ACHN (cell line): Measurements from ENCODE around the gene NCCRP1.

Source experiments
- DNase-seq: peaks from one replicate; pipeline ENCODE4 v3.0.0-alpha.2; 2015
- in situ Hi-C: cut with HindIII; loops from 2 replicates; pipeline ENCODE4 v1.10.0; 2017; ENCODE audit warnings: low sequenced_read_pairs, low pct_ligation_motif_present, low pct_unique_long_range_greater_than_20kb

NCCRP1 gene

GRCh38 chr19:39196860-39197562, at the start of gene NCCRP1:
Gene NCCRP1 (plus strand): TSS chr19:39196964. CDS start chr19:39196983, 19 bp downstream.
- no peak for DNase-seq
- in situ Hi-C loops: no loop called here

- in situ Hi-C loops: no loop called here
- DNase-seq: no peak
Observed at GRCh38 chr19:39147480-39147879, 49.3 kb upstream of the NCCRP1 start.

GRCh38 chr19:39148939-39149529, 47.7 kb upstream of the NCCRP1 start:
- DNase-seq: peak; percentile 2
- in situ Hi-C loops: no loop called here

GRCh38 chr19:39150235-39150634, 46.5 kb upstream of the NCCRP1 start:
- in situ Hi-C loops: no loop called here
- DNase-seq: no peak

- DNase-seq: no peak
- in situ Hi-C loops: no loop called here
Observed at GRCh38 chr19:39150807-39151600, 45.8 kb upstream of the NCCRP1 start.

GRCh38 chr19:39152066-39152465, 44.7 kb upstream of the NCCRP1 start:
- in situ Hi-C loops: no loop called here
- no peak for DNase-seq

- no peak for DNase-seq
- in situ Hi-C loops: no loop called here
Observed at GRCh38 chr19:39154100-39154628, 42.6 kb upstream of the NCCRP1 start.

GRCh38 chr19:39154629-39155100, 42.1 kb upstream of the NCCRP1 start:
- DNase-seq: no peak
- in situ Hi-C loops: no loop called here

GRCh38 chr19:39155114-39155700, 41.6 kb upstream of the NCCRP1 start:
- in situ Hi-C loops: no loop called here
- no peak for DNase-seq

- in situ Hi-C loops: no loop called here
- no peak for DNase-seq
Observed at GRCh38 chr19:39155741-39156140, 41.0 kb upstream of the NCCRP1 start.

- no peak for DNase-seq
- in situ Hi-C loops: no loop called here
Observed at GRCh38 chr19:39156326-39157230, 40.2 kb upstream of the NCCRP1 start.

- no peak for DNase-seq
- in situ Hi-C loops: no loop called here
Observed at GRCh38 chr19:39157275-39157996, 39.3 kb upstream of the NCCRP1 start.

- in situ Hi-C loops: no loop called here
Observed at GRCh38 chr19:39157997-39158389, 38.8 kb upstream of the NCCRP1 start.

GRCh38 chr19:39158646-39159260, 38.0 kb upstream of the NCCRP1 start:
- no peak for DNase-seq
- in situ Hi-C loops: no loop called here

More at GRCh38 chr19:39157997-39158389, 38.8 kb upstream of the NCCRP1 start:
- DNase-seq: no peak

- DNase-seq: no peak
- in situ Hi-C loops: no loop called here
Observed at GRCh38 chr19:39160523-39160861, 36.3 kb upstream of the NCCRP1 start.

GRCh38 chr19:39160889-39161672, 35.7 kb upstream of the NCCRP1 start:
- DNase-seq: no peak
- in situ Hi-C loops: no loop called here
